ENCODE data around the gene BHLHE41.

Gene BHLHE41

GRCh38 chr12:26122681-26123481, 2.0 kb downstream of the BHLHE41 start:
- Histone ChIP-seq H3K9me2 (replicated peaks; ENCODE audit: low read depth, low read length) (no peaks in the 10 kb centered on the region), H4K20me1 (ENCODE audit: insufficient read depth, low read length, poor library complexity, severe bottlenecking) (no peaks in the 10 kb centered on the region), H3K4me1 (ENCODE audit: insufficient read depth, low read length, poor library complexity, severe bottlenecking) (peaks cover 4% of the 10 kb centered on the region), H3K79me2 (ENCODE audit: insufficient read depth, low read length) (no peaks in the 10 kb centered on the region), H3K9me3 (ENCODE audit: insufficient read depth, low read depth, low read length) (no peaks in the 10 kb centered on the region), H3K36me3 (ENCODE audit: insufficient read depth, low read length) (no peaks in the 10 kb centered on the region), H3K4me3 (ENCODE audit: low read length, poor library complexity, severe bottlenecking) (peak overlapping the region; percentile 25), H2AFZ (ENCODE audit: low read length) (no peak overlapping the region), H3K9ac (ENCODE audit: low read depth, low read length, poor library complexity, severe bottlenecking) (no peak overlapping the region), H3K4me2 (ENCODE audit: low read depth, low read length, poor library complexity, severe bottlenecking) (peak overlapping the region; percentile 29), H3F3A (ENCODE audit: low read depth) (peaks cover 2% of the 10 kb centered on the region; the same call in 1 of the 2 replicates), H3K27me3 (ENCODE audit: insufficient read depth, low read length, poor library complexity, severe bottlenecking) (peaks cover 34% of the 10 kb centered on the region)
- TF ChIP-seq EZH2phosphoT487 (IDR thresholded peaks at IDR 0.05; ENCODE audit: borderline replicate concordance) = no peak
- TF ChIP-seq, protein P1, sequence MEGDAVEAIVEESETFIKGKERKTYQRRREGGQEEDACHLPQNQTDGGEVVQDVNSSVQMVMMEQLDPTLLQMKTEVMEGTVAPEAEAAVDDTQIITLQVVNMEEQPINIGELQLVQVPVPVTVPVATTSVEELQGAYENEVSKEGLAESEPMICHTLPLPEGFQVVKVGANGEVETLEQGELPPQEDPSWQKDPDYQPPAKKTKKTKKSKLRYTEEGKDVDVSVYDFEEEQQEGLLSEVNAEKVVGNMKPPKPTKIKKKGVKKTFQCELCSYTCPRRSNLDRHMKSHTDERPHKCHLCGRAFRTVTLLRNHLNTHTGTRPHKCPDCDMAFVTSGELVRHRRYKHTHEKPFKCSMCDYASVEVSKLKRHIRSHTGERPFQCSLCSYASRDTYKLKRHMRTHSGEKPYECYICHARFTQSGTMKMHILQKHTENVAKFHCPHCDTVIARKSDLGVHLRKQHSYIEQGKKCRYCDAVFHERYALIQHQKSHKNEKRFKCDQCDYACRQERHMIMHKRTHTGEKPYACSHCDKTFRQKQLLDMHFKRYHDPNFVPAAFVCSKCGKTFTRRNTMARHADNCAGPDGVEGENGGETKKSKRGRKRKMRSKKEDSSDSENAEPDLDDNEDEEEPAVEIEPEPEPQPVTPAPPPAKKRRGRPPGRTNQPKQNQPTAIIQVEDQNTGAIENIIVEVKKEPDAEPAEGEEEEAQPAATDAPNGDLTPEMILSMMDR (conservative IDR thresholded peaks at IDR 0.05; ENCODE audit: low read length) = no peak

DNA sequence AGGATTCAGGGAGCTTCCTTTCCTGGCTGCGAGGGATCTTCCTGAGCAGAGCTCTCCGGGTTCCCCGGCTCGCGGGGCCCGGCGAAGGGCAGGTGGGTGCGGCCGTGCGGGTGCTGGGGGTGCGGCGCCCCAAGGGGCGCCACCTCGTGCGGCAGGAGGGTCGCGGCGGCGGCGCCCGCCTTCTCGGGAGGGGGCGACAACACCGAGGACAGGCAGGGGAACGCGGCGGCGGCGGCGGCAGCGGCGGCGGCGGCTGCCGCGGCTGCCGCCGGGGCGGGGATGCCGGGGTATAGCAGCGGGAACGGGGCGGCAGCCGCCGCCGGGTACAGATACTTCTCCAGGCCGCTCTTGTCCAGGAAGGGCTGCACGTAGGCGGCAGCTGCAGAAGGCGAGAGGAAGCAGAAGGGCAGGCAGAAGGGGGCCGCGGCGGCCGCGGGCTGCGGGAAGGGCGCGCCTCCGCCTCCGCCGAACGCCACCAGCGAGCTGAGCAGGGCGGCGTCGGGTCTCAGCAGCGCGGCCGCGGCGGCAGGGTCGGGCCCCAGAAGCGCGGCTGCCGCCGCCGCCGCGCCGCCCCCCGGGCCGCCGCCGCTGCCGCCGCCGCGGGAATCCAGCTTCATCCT, 2.7 kb downstream of the BHLHE41 start:
- H3K9me3 ChIP-seq (ENCODE audit: insufficient read depth, low read depth, low read length) = no peaks in the 10 kb centered on the region
- peaks cover 2% of the 10 kb centered on the region; the same call in 1 of the 2 replicates for H3F3A ChIP-seq (ENCODE audit: low read depth)
- peak overlapping the region; percentile 79 for H3K4me2 ChIP-seq (ENCODE audit: low read depth, low read length, poor library complexity, severe bottlenecking)
- no peak for TF ChIP-seq EZH2phosphoT487 (IDR thresholded peaks at IDR 0.05; ENCODE audit: borderline replicate concordance)
- TF ChIP-seq, protein P1 (conservative IDR thresholded peaks at IDR 0.05; ENCODE audit: low read length) = no peak
- peak overlapping the region; percentile 71 for H3K4me3 ChIP-seq (ENCODE audit: low read length, poor library complexity, severe bottlenecking)
- no peaks in the 10 kb centered on the region for H4K20me1 ChIP-seq (ENCODE audit: insufficient read depth, low read length, poor library complexity, severe bottlenecking)
- H3K36me3 ChIP-seq (ENCODE audit: insufficient read depth, low read length) = no peaks in the 10 kb centered on the region
- H3K4me1 ChIP-seq (ENCODE audit: insufficient read depth, low read length, poor library complexity, severe bottlenecking) = peaks cover 4% of the 10 kb centered on the region
- no peaks in the 10 kb centered on the region for H3K9me2 ChIP-seq (replicated peaks; ENCODE audit: low read depth, low read length)
- H3K79me2 ChIP-seq (ENCODE audit: insufficient read depth, low read length) = no peaks in the 10 kb centered on the region
- peak overlapping the region; percentile 93 for H2AFZ ChIP-seq (ENCODE audit: low read length)
- H3K27me3 ChIP-seq (ENCODE audit: insufficient read depth, low read length, poor library complexity, severe bottlenecking) = peaks cover 28% of the 10 kb centered on the region
- H3K9ac ChIP-seq (ENCODE audit: low read depth, low read length, poor library complexity, severe bottlenecking) = peak overlapping the region; percentile 49

DNA sequence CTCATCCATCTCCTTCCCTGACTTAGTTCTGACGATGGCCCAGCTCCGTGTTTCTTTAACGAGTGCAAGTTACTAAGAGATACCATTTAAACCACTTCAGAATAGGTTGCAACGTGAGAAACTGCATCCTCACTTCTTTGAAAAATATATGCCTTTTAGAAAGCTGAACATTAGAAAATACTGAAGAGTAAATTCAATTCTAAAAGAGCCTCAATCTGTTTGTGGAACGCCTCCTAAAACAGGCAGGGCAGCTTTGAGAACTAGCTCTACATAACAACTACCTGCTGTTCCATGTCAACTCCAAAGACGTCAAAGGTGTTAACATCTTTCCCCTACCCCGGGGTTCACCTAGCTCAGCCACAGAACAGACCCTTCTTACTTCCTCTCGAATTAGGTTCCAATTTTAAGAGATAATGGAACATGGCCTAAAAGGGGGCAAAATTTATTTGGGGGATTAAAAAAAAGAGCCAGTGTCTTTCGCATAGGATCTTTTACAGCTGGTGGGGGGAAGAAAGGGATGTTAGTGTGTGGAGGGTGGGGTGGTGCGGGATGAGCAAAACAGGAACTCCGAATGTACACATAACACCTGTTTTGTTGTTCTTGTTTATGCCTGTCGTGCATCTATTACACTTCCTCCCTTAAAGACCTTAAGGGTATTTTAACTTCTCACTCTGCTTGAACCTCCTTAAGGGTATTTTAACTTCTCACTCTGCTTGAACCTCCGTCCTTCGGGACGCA, 3.3 kb downstream of the BHLHE41 start:
- Histone ChIP-seq H3K4me1 (ENCODE audit: insufficient read depth, low read length, poor library complexity, severe bottlenecking) (peaks cover 4% of the 10 kb centered on the region), H3K9ac (ENCODE audit: low read depth, low read length, poor library complexity, severe bottlenecking) (peak overlapping the region; percentile 49), H3K79me2 (ENCODE audit: insufficient read depth, low read length) (no peaks in the 10 kb centered on the region), H4K20me1 (ENCODE audit: insufficient read depth, low read length, poor library complexity, severe bottlenecking) (no peaks in the 10 kb centered on the region), H3K9me3 (ENCODE audit: insufficient read depth, low read depth, low read length) (no peaks in the 10 kb centered on the region), H3F3A (ENCODE audit: low read depth) (peaks cover 2% of the 10 kb centered on the region; the same call in 1 of the 2 replicates), H3K9me2 (replicated peaks; ENCODE audit: low read depth, low read length) (no peaks in the 10 kb centered on the region), H3K27me3 (ENCODE audit: insufficient read depth, low read length, poor library complexity, severe bottlenecking) (peaks cover 21% of the 10 kb centered on the region), H3K36me3 (ENCODE audit: insufficient read depth, low read length) (no peaks in the 10 kb centered on the region), H2AFZ (ENCODE audit: low read length) (peak overlapping the region; percentile 93), H3K4me2 (ENCODE audit: low read depth, low read length, poor library complexity, severe bottlenecking) (peak overlapping the region; percentile 79), H3K4me3 (ENCODE audit: low read length, poor library complexity, severe bottlenecking) (peak overlapping the region; percentile 71)
- no peak for TF ChIP-seq EZH2phosphoT487 (IDR thresholded peaks at IDR 0.05; ENCODE audit: borderline replicate concordance)
- TF ChIP-seq, protein P1 (conservative IDR thresholded peaks at IDR 0.05; ENCODE audit: low read length) = no peak

All from Loucy (cell line).